Myocyte (in vitro differentiated cells): ENCODE measurements around the gene SERPINB12. TPM values are rescaled to one million over a fixed set of nuclear protein-coding genes. Genes with fewer than 3 reads are reported as not detected.

Experiments
- DNase-seq: peaks from one replicate; pipeline ENCODE4 v3.0.0-alpha.2; 2012; ENCODE audit warnings: low read depth
- polyA plus RNA-seq: library from polyadenylated mRNA; unstranded; fragments of >200 nt; gene quantifications from one replicate; pipeline ENCODE4 v1.2.1, GENCODE V29; 2012; ENCODE audit warnings: missing spikeins
- total RNA-seq: library from RNA; depleted of rRNA; stranded (reverse); fragments of >200 nt; gene quantifications from 2 replicates; pipeline ENCODE4 v1.2.3, GENCODE V29; 2014

The SERPINB12 gene, protein sequence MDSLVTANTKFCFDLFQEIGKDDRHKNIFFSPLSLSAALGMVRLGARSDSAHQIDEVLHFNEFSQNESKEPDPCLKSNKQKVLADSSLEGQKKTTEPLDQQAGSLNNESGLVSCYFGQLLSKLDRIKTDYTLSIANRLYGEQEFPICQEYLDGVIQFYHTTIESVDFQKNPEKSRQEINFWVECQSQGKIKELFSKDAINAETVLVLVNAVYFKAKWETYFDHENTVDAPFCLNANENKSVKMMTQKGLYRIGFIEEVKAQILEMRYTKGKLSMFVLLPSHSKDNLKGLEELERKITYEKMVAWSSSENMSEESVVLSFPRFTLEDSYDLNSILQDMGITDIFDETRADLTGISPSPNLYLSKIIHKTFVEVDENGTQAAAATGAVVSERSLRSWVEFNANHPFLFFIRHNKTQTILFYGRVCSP
- 0.68 and 1.9 TPM in 2 replicates for total RNA-seq
- polyA plus RNA-seq: 0.57 TPM

DNA sequence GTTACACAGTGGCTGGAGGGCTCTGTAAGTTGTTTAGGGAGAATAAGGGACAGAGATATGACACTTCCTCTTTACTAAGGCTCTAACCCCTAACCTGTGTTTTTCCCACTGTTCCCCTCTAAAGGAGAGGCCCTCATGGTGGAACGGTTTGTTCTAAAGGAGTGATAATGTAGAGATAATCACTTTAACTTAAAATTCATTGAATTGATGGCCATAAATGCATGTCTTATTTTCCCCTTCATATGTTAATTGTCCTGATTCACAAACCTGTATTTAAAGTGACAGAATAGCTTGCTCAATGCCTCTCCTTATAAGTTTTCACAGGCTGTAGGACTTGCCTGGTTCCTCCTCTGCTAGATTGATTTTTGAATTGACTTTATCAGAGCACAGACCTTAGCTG, at the start of gene SERPINB12:
Gene SERPINB12, plus strand, starts transcription at position 301 of the 400 bp plus-strand sequence. CDS start 13,791 bp downstream, outside the sequence.
- DNase-seq: no peak

DNA sequence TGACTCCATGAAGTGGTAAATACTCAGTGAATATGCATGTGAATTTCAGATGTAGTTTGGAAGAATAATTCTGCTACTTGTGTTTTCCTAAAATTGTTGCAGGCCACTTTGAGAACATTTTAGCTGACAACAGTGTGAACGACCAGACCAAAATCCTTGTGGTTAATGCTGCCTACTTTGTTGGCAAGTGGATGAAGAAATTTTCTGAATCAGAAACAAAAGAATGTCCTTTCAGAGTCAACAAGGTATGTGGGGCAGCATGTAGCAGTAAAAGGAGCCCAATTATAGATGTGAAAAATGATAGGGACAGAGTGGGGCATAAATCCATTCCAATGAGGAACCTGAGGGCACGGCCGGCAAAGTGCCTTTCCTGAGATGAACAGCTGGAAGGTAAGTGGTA, 49.3 kb upstream of the SERPINB12 start:
- no peak for DNase-seq

DNA sequence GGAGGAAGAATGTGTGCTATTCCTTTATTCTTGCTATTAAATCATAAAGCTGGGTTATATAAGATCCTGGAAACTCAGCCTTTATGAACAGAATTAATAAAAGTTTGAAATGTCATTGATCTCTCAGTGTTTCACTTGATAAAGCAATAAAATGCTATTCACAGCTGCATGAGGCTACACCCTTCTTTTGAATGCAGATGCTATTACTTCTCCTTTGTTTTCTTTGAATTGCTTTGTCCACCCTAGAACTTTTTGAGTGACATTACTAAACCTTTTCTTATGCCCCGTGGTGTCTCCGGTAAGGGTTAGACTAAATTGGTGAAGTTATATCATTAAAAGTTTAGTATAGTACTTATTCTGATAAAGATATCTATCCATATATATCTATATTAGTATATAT, 46.5 kb upstream of the SERPINB12 start:
- DNase-seq: no peak

DNA sequence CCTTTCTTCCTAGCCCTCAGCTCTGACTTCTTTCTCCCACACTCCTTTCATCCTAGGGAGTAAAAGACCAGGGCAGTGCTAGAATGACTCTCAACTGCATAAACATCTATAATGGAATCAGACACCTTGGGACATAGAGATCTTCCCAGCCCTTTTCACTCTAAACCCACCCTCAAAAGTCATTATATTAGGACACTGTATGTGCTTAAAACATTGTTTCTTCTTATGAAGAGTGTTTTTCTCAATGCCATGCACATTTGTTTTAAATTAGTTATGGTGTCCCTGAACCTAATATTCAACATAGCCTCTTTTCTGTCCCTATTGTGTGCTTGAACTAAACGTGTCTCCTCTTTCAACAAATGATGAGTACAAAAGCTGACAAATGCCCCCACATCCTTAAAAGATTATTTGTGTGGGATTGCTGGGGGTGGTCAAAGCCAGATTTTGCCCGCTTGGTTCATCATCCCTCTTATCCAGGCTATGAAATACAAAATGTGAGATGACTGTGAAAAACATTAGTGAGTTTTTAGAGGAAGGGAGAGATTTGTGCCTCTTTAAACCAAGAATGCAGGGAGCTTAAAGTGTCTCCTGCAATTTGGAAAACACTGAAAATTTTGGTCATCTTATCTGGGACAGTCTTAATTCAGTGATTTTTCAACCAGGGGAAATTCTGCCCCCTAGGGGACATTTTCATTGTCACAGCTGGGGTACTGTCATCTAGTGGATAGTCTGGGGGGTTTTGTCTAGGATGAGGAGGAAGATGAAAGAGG, 36.4 kb upstream of the SERPINB12 start:
- peak; percentile 30 for DNase-seq

DNA sequence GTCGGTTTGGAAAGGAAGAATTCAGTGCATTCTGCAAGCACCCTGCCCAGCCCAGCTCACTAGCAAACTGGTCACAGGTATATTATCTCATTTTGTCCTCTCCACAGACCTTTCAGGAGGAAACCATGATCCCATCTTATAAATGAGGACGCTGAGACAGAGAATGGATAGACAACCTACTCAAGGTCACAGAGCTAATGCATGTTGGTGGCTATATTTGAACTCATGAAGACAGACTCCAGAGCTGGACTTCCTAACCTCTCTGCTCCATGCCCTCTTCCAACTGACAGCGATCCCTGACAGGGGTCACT, 35.9 kb upstream of the SERPINB12 start:
- DNase-seq: no peak

DNA sequence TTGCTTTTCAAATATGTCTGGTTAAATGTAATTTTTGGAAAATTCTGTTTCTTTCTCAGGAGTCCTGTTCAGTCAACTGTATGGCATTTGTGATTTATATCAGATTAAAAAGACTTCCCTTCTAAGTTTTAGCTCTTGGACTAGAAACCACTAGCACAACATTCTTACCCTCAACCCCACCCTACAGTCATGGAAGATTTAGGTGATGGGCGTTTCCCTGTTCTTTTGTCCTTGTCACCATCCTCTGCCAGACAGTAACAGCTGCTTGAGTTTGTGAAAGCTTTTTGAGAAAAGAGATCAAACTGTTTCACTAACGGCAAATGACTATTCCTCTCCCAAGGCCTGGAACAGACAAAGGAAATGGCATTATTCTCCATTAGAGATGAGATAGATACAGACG, 33.6 kb upstream of the SERPINB12 start:
- peak; percentile 69 for DNase-seq

DNA sequence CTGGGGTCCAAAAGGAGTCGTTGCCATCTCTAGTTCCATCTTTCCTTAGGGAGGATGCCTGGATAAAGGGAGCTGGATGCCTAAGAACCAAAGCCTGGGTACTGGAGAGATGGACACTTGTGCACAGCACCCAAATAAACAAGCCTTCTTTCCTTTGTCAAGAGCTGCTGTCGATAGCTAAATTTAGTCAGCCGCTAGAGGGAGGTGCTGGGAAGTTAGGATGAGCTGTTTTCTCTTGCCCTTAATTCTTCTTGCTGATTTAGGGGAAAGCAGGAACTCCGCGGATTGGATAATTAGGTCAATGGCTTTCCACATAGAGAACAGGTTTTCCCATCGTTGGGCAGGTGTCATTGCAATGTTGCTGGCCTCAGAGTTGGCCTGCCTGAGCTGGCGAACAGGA, 30.9 kb upstream of the SERPINB12 start:
- peak; percentile 77 for DNase-seq

DNA sequence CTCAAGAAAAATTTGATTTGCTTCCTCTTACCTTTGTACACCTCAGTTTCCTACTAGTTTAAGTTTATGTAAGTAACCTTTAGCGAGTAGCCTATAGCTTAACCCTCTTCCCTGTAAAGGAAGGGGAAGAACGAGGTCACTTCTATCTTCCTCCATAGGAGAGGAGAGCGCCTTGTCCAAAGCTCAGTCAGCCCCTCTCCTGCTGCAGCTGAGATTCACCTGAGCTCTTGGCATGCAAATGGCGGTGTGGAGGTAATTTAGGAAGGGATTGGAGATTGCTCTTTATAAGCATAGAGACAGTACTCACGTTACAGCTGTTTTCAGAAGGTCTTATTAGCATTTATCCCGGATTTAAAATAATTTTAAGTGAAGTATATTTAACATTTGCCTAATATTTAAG, 27.8 kb upstream of the SERPINB12 start:
- DNase-seq: no peak

DNA sequence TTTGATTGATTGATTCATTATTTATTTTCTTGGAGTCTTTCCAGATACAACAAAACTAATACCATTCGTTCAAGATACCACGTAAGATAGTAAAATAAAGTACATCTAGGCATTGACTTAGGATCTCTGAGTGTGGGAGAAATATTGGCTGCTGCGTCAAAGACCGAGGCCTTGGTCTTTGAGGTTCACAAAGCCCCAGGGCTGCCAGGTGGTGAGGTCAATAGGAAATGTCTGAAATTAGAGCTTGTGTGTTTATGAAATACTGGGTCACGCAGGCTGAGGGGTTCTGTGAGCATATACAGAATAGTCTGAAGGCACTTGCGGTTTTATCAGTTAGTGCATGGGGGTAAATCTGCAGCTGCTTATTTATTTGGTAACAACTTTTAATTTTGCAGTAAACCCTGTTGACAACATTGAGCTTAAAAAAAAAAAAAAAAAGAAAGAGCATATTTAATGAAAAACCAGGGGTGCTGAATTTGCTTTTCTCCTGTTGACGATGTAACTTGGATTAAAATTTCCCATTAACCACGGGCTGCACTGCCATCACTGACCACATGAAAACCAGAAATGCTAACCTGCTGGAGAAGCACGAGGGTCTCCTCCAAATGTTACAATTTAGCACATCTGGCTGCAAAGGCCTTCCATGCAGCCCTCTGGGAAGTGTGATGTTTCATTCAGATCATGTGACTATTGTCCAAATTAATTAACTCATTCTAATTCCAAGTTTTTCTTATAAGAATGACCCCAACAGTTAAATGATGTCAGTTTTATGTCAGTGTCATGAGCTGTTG, 27.1 kb upstream of the SERPINB12 start:
- DNase-seq: no peak

DNA sequence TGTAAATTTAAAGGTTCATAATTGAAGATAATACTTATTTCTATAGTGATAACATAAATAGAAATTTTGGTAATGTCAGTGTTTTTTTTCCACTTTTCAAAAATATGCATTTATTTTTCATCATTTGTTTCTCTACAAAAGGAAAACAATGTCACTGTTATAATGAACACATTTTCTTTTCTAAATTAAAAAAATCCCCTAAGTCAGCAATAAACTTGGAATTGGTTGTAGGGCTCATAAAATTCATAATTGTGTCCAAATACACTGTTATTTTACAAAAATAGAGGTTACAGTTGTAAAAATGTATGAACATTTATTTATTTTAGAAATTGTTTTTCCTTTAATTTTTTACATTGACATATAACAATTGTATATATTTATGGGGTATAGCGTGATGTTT, 26.4 kb upstream of the SERPINB12 start:
- no peak for DNase-seq

DNA sequence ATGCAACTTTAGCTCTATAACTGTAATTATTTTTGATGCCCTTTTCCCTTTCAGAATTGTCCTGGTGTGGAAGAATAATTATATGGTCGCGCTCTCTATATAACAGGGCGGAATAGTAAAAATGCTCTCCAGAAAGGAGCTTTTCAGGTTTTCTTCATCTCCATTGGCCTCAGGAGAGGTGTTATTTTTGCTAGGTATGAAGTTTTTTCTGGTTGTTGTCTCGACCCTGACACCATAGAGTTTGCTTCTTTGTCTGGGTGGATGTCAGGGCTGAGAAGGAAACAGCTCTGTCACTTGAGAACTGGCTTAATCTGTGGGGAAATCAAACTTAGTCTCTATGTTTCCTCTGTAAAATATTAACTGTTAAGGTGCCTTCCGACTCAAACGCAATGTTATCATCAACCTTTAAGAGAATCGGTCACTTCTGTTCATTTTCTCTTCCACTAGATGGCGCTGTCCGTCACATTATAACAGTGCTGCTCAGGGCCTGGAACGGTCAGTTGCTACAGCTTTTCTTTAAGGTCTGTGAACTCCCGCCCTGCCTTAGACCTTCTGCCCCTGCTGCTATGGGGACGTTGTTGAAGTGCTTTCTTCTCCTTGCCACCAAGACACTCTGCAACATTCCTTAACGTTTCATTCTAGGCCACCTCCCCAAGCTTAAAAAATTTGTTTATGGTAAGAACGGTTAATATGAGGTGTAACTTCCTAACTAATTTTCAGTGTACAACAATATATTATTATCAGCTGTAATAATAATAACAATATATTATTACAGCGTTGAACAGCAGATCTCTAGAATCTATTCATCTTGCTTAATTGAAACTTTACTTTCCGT, 23.8 kb upstream of the SERPINB12 start:
- peak; percentile 86 for DNase-seq

DNA sequence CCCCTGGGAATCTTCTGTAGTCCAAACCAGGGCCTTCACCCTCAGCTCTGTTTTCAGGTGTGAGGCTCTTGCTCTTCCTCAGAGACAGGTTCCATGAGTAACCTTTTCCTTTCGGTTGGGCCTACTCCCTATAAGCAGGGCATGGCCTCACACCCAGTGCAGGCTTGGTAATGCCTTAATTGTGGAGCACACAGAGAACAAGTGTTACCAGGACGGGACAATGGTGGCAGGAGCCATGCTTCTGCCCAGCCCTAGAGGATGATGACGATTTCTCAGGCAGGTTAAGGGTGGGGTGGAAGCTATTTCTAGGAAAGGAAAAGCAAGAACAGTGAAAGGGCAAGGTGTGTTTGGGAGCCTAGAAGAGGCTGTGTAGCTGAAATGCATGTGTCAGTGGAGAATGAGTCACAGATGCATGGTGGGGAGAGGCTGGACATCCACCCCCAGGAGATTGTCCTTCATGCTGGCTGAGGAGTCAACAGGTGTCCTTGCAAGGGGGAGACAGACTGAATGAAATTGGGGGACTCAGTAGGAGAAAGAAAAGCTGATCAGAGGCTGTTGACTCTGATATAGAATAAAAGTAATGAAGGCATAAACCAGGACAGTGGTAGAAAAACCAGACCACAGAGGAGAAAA, 22.0 kb upstream of the SERPINB12 start:
- DNase-seq: peak; percentile 14

DNA sequence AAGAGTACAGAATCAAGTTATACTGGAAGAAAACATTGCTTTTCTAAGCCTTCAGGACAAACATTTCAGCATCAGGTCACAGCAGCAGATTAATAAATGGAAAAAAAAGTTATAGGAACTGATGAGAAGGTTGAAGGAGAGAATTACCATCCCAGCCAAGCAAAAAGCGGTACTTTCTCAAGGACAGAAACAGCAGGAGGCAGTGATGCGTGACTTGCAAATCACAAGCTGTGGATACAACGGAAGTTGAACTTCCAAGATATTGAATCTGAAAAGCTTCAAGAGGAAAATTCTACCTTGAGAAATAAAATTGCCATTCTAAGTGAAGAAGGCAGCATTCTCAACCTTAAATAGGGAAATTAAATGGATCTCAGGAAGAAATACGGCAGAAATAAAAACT, 18.5 kb upstream of the SERPINB12 start:
- no peak for DNase-seq

DNA sequence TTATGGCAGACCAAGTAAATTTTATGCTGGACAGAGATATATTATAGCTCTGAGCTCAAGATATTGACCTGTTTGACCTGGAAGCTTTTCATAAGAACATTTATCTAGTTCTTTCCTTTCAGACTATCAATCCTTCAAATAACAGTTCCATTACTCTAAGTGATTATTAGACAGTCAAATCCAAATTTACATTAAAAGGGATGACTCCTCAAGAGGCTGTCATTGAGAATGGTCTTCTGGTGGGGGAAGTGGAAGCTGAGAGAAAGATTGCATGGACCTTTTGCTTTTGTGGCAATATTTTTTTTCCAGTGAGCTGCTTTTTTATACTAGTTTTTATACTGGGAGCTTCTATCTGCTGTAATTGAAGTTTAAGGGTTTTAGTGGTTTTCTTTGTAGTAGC, 14.9 kb upstream of the SERPINB12 start:
- no peak for DNase-seq

DNA sequence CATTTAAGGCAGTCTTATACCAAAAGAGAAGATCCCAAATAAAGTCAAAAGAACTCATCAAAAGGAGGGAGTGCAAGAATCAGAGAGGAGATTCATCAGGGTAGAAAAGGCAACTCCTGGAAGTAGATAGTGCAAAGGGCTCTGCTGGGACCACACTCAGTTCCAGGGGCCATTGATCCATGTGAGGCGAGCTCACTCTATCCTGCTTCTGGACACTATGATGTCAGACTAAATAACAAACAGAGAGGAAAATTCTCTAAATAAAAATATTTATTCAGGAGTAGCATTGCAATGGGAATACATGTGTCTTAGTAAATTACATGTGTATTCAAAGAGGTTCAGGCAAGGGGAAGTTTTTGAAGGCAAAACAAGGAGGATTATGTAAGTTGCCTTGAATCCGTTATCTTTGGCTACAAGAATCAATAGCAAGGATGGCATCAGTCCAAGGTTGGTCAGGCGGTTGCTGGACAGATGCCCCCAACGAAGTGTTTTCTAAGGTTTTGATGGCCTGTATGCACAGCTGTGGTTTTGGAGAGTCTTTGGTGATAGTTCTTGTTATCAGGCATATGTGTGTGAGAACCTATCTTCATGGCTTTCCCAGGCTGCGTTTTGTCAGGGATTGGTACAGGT, 13.2 kb upstream of the SERPINB12 start:
- DNase-seq: no peak

DNA sequence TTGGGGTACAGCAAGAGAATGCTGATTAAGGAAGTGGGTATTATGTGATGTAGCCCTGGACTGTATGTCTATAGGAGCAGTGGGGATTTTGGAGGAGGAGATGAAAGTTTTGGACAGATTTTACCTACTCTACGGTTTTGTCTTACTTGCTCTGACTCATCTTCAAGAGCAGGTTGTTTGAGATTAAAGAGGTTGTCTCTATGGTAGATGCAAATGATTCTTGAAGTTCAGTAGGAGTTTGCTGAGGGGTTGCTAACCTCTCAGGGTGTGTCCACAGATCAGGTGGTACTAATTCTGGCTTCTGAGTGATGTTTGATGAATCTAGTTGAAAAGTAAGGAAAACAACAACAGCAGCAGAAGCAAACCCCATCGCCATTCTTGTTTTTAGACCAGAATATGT, 9.7 kb upstream of the SERPINB12 start:
- no peak for DNase-seq

DNA sequence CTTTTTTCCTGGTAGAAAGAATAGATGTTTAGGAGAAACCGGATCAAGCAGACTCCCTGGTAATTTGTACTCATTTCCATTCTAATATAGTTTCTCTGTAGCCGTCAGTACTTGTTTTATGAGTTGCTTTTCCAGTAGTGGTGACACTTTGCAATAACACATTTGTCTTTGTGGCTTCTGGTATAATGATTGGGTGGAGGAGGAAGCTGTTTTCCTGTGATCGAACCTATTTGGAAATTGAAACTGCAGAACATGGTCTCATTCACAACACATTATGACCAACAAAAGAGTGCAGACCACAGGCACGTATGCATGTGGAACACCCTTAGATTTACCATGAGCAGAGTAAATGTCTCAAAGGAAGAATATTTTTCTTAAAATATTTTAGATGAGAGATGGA, 7.6 kb upstream of the SERPINB12 start:
- DNase-seq: peak; percentile 21

DNA sequence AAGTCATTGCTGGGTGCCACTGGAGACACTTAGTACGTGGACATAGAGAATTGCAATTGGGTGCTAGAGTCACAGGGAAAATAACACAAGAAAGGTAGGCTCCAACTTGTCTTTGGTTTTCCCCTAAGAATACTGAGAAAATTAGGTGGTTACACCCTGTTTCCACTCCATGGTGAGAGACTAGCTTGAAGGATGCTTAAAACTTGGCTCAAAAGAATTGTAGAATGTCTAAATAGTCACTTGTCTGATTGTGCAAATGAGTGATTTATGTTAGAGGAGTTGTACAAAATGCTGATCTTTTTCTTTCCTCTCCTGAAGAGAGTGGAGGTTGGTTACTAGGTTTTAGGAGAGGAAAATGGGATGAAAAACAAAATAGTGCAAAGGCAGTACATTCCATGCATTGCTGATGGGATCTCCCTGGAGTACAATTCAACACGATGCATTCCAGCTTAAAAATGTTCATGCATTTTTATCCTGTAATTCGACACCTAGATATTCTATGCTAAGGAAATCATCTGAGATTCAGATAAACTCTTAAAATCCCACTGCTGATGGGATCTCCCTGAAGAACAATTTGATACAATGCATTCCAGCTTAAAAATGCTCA, 2.2 kb upstream of the SERPINB12 start:
- peak; percentile 22 for DNase-seq

DNA sequence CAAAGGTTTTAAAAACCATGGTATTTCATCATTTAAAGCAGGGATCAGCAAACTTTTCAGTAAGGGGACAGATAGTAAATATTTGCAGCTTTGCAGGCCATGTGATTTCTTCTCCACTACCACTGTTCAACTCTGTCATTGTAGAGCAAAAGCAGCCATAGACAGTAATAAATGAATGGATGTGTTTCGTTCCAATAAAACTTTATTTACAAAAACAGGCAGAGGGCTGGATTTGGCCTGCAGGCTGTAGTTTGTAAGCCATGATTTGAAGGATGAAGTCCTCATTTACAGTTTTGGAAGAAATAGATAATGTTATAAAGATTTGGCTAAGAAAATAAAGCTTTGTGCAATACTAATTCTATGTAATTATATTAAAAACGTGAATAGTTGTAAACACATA, 1.8 kb downstream of the SERPINB12 start:
- DNase-seq: no peak

DNA sequence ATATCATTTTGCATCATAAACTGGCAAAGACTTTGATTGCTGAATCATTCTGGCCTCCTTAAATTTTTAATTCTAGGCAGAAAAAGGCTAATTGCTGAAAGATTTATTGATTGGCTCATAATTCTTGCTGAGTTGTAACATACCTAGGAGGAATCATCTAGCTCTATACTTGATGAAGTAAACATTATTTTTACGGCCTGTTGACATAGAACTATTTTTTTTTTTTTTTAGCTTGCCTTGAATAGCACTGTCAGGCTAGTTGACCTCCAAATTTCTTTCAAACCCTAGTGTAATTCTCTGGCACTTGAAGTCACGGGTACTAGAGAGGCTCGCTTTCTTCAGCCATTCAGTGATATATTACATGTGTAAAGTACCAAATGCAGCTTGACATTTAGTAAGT, 2.8 kb downstream of the SERPINB12 start:
- no peak for DNase-seq
